LNCAP (cell line): ENCODE measurements around the gene DENND2D.

Source experiments
- CTCF ChIP-seq: fragments of 450-650 bp; IDR thresholded peaks from 2 replicates; pipeline ENCODE4 v1.5.1; 2017; ENCODE audit warnings: mild to moderate bottlenecking

Gene DENND2D

GRCh38 chr1:111199881-111200801 is at the start of gene DENND2D:
Gene DENND2D (minus strand): TSS chr1:111200646. CDS start chr1:111200459, 187 bp downstream.
- no peak for TF ChIP-seq CTCF

- TF ChIP-seq CTCF = no peak
These were observed 49.5 kb upstream of the DENND2D start for GRCh38 chr1:111249960-111250359.

GRCh38 chr1:111247125-111247838 is 46.8 kb upstream of the DENND2D start:
- no peak for TF ChIP-seq CTCF

GRCh38 chr1:111242805-111243523 is 42.5 kb upstream of the DENND2D start:
- no peak for TF ChIP-seq CTCF

- no peak for TF ChIP-seq CTCF
These were observed 41.4 kb upstream of the DENND2D start for GRCh38 chr1:111241797-111242196.

GRCh38 chr1:111238056-111238795 is 37.8 kb upstream of the DENND2D start:
- no peak for TF ChIP-seq CTCF

GRCh38 chr1:111236806-111237205 is 36.4 kb upstream of the DENND2D start:
- TF ChIP-seq CTCF = no peak
